GM12892 (cell line): ENCODE data around the gene CFAP221.

Source experiments
- DNase-seq: peaks from one replicate; pipeline ENCODE4 v3.0.0; 2011; ENCODE audit not compliant: insufficient read length
- FAIRE-seq: peaks from 2 replicates; lab custom pipeline; 2011; peaks lifted over from hg19 to GRCh38; lab: Jason Lieb, UNC
- POLR2A ChIP-seq: IDR thresholded peaks from 2 replicates; pipeline ENCODE4 v1.6.1; 2011; ENCODE audit warnings: low read depth, low read length, control low read depth
- POLR2AphosphoS5 ChIP-seq: IDR thresholded peaks from 2 replicates; pipeline ENCODE4 v1.6.1; 2011; ENCODE audit warnings: low read depth, low read length, control low read depth
- TAF1 ChIP-seq: IDR thresholded peaks from 2 replicates; pipeline ENCODE4 v1.6.1; 2011; ENCODE audit warnings: low read depth, mild to moderate bottlenecking, control low read depth, low read length, borderline replicate concordance

CFAP221 gene

DNA sequence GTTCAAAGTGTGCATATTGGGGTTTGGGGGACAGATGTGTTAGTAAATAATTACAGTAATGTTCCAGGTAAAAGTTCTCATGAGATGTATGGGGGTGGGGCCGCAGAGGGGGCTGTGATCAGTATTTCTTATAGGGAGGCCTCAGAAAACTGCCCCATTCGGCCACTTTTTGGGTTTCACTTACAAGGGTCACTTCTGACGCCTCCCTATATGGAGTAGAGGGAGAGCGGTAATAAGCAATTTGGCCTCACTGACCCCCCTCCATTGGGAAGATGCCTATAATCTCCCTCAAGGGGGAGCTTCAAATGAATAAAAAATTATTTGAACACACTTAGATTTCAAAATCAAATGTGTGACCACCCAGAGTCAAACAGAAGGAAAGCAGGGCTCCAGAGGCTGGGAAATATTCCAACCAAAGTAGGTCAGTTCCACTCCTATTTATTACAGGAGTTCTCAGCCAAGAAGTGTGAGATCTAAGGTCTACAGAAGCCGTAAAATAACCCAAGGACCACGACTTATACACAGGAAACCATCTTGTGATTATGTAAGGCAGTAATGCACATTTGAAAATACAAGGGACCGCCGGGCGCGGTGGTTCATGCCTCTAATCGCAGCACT, 22.7 kb upstream of the CFAP221 start:
- DNase-seq, result no peak
- TF ChIP-seq POLR2A (no peak), TAF1 (no peak), POLR2AphosphoS5 (no peak)
- no peak for FAIRE-seq

DNA sequence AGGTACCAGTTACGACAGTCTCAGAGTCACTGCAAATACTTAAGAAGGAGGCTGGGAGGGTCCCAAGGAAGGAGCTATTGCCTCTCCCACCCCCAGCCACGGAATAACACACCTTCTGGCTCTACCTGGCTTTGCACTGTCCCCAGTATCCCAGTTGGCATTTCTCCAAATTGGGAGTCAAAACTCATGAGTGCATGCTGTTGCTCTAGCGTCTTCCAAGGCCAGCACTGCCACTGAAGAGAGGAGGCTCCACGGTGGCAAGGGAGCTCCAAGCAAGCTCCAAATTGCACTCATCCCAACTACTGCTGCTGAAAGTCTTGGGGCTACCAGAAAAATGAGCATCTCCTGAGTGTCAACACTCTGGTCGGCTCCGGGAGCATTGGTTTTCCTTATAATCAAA, 21.6 kb upstream of the CFAP221 start:
- TF ChIP-seq TAF1, result no peak
- TF ChIP-seq POLR2A, result no peak
- no peak for TF ChIP-seq POLR2AphosphoS5
- no peak for DNase-seq
- FAIRE-seq, result no peak

DNA sequence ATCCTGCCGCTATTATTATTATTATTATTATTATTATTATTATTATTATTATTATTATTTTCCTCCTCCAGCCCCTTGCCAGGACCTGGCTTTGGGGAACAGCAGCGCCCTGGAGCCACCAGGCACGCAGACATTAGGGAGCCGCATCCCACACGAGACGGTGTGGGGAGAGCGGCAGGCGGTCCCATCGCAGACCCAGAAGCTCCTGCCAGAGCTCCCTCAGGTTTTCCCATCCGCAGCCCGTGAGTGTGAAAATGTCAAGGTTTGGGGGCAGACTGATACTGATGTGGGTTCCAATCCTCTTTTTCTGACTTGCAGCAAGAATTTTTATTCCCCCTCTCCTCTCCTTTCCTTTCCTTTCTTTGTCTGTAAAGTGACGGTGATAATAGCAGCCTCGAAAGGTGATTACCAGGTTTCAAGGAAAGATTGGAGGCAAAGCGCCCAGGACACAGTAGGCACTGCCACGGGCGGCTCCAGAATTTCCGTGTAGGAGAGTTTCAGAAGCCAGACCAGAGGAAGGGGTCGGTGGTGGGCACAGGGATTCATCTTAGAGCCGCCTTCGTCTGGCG, 20.8 kb upstream of the CFAP221 start:
- no peak for DNase-seq
- no peak for FAIRE-seq
- TF ChIP-seq TAF1 (no peak), POLR2A (no peak), POLR2AphosphoS5 (no peak)

DNA sequence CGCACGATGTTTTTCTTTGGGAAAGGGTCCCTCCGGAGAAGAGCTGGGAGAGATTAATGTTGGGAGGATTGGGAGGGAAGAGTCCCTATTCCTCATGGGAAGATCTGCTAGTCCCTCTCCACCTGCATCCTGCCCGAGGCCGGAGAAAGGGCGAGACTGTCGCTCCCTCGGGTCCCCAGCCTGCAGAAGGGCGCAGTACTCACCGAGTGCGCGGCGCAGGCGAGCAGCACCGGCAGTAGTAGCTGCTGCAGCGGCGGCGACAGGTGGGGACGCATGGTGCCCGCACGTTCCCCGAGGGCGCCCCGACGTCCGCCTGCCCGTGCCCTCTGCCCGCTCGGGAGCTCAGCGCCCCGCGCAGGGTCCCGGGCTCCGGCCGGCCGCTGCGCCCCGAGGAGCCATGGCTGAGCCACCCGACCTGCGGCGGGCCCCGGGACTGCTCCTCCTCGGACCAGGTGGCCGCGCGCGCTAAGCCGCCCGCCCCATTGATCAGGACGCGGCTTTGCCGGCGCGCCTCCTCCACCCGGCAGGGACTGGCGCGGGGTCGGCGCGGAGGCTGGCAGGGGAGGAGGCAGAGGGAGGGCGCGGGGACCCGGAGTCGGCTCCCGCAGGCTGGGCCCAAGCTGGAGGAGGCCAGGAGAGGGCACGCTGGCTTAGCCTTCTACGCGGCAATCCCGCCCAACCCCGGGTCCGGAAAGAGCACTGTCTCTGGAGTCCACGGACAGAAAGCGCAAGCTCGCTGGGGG, 20.1 kb upstream of the CFAP221 start, which contains the start of gene SCTR:
SCTR (minus strand) TSS at position 532 of the 743 bp plus-strand sequence; CDS start at position 275, 257 bp downstream.
- TF ChIP-seq POLR2AphosphoS5 (no peak), POLR2A (no peak), TAF1 (no peak)
- FAIRE-seq, result no peak
- DNase-seq, result no peak

DNA sequence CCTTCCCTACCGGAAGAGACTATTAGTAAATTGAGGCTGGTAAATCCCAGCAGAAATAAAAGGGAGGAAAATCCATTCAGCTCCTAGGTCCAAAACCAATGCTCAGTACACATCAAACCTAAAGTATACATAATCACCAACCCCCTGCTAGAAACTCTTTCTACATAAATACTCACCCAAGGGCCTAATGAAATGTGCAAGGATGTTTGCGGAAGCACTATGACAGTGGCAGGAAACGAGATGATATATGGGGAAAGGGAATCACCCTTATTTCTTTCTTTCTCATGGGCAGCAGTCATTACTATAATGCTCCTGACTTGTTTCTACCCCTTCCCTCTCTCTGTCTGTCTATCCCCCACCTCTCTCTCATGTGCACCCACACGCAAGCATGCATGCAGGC, 18.6 kb upstream of the CFAP221 start:
- DNase-seq, result no peak
- TF ChIP-seq TAF1 (no peak), POLR2AphosphoS5 (no peak), POLR2A (no peak)
- FAIRE-seq, result no peak

DNA sequence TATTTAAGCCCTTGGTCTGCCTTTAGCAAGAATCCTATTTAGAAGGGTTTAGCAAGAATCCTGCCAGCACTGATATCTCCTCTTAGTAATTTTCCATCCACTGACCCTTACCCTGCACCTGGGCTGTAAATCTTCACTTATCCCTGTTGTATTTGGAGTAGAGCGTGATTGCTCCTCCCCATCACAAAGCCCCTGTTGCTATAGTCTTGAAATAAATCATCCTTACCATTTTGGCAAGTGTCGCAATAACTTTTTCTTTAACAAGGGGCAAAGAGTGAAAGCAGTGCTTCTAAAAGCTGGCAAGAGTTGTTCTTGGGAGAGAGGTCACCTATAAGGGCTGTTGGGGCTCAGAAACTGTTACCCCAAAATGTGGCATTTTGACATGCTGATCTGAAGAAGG, 16.2 kb upstream of the CFAP221 start:
- DNase-seq (no peak), FAIRE-seq (no peak)
- TF ChIP-seq POLR2AphosphoS5 (no peak), TAF1 (no peak), POLR2A (no peak)

DNA sequence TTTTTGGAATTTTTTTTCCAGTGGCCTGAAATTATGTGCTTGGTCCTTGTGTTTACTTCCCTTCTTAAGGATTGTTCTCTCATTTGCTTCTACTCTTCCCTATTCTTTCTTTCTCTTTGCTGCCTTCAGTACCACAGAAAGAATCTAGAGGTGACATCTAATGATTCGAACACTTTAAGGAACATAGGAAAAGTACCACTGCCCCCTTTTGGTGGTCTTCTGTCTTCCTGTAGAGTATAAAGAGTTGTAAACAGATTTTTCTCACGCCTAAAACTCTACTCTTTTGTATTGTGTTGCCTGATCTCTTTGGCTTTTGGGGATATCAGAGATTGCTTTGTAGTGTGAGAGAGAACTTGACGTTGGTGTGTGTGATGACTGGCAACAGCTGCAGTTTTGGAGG, 13.0 kb upstream of the CFAP221 start:
- DNase-seq (no peak), FAIRE-seq (no peak)
- no peak for TF ChIP-seq TAF1
- TF ChIP-seq POLR2AphosphoS5, result no peak
- no peak for TF ChIP-seq POLR2A

DNA sequence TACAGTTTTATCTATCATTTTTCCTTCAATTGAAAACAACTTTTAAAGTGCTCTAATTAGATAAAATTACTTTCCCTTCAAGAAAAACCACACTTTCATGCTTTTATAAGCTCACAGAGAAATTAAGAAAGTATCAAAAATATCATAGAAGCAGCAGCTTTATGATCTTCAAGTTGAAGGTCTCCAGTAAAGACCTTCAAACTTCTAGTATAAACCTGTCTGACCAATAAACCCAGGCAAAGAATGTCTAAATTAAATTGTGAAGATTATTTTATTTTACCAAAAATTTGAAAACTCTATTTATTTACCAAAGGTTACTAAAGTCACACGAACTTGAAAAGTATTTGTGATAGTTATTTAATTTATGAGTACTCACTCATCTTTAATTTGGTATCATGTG, 10.7 kb upstream of the CFAP221 start:
- TF ChIP-seq TAF1 (no peak), POLR2A (no peak), POLR2AphosphoS5 (no peak)
- no peak for DNase-seq
- FAIRE-seq, result no peak

DNA sequence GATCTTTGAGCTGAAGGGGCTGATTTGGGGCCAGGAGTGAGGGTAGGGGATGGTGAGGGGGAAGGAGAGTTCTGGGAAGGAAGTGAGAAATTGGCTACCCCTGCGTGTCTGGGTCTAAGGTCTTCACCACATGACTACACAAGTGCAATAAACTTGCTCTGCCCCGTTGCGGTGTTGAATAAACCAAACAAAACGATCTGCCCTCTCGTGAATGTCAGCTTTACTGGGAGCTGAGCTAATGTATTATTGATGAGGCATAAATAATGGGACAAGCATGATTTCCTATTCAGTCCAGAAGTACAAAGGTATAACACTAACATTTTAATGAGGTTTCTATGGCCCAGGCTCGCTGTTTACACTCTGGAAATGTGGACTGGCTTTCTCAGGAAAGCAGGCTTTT, 8.0 kb upstream of the CFAP221 start:
- no peak for TF ChIP-seq POLR2A
- no peak for TF ChIP-seq TAF1
- TF ChIP-seq POLR2AphosphoS5, result no peak
- no peak for DNase-seq
- no peak for FAIRE-seq

DNA sequence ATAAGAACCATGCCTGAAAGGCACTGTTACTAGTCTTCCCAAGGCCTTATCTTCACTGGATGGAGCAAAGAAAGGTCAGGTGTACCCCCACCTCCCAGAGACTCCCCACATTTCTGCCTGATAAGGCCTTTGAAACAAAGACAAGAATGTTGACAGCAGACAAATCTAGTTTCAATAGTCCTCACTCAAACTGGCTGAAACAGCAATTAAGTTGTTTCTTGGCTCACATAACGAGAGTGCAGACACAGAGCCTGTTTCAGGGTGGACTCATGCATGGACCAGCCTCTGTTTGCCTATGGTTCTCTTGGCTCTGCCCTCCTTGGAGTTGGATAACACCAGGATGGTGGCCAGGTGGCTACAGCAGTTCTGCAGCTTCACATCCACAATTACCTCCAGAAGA, 7.5 kb upstream of the CFAP221 start:
- DNase-seq, result no peak
- no peak for FAIRE-seq
- TF ChIP-seq POLR2AphosphoS5 (no peak), POLR2A (no peak), TAF1 (no peak)

DNA sequence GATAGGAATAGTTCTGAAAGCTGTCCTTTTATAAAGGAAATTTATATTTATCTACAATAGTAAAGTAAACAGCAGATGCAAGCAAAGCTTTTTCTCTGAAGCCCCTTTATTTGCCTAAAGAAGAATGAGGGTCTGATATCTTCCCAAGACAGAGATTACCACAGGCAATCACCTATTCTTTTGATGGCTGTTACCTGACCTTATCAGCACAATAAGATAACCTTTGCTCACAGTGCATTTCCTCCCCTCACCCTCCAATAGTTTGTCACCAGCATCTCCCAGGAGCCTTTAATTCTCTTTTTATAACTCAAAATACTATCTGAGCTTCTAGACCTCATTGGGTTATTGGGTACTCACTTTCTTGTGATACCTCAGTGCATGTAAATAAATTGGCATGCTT, 6.5 kb upstream of the CFAP221 start:
- FAIRE-seq (no peak), DNase-seq (no peak)
- TF ChIP-seq TAF1 (no peak), POLR2A (no peak), POLR2AphosphoS5 (no peak)

DNA sequence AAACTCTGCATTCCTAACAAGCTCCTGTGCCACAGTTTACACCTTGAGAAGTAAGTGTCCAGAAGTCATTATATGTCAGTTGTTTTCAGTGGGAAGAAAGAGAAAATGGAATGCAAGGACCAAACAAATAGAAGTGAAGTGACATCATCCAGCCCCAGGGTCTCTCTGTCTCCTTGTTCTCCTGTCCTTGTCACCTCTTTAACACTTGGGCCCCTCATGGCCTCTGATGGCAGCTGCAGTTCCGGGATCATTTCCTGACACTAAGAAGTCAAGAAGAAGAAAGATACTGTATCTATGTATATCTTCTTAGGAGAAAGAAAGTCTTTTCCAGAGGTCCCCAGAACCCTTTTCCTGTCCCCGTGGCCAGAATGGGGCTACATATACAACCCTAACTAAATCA, 2.8 kb upstream of the CFAP221 start:
- TF ChIP-seq TAF1 (no peak), POLR2A (no peak), POLR2AphosphoS5 (no peak)
- DNase-seq (no peak), FAIRE-seq (no peak)
